ENCODE measurements around the gene LAMA4.

DNA sequence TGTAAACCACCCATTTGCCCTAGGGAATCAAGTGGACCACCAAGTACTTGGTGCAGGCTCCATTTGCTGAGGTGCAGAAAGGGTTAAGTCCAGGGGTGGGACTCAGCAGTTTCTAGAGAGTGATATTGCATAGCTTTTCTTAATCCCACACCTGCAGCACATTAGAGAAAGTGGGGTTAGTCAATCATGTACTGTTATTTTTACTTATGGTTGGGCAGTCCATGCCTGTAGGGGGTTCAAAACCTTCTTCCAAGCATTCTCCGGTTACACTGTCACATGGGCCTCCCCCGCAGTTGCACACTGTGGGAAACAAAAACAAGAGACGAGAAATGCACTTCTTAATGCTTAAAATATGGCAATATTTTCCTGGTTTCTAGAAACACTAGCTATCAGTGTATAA lies 65.5 kb downstream of the LAMA4 start:
- TF ChIP-seq, protein P1, sequence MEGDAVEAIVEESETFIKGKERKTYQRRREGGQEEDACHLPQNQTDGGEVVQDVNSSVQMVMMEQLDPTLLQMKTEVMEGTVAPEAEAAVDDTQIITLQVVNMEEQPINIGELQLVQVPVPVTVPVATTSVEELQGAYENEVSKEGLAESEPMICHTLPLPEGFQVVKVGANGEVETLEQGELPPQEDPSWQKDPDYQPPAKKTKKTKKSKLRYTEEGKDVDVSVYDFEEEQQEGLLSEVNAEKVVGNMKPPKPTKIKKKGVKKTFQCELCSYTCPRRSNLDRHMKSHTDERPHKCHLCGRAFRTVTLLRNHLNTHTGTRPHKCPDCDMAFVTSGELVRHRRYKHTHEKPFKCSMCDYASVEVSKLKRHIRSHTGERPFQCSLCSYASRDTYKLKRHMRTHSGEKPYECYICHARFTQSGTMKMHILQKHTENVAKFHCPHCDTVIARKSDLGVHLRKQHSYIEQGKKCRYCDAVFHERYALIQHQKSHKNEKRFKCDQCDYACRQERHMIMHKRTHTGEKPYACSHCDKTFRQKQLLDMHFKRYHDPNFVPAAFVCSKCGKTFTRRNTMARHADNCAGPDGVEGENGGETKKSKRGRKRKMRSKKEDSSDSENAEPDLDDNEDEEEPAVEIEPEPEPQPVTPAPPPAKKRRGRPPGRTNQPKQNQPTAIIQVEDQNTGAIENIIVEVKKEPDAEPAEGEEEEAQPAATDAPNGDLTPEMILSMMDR (conservative IDR thresholded peaks at IDR 0.05): no peak
- no peak for TF ChIP-seq EZH2 (IDR thresholded peaks at IDR 0.05; ENCODE audit: low read depth)

All from PC-9 (cell line).